HEK293 (cell line): ENCODE data around the gene PKIB.
A peak's percentile ranks its signal among the peaks of the same experiment; 100 is the strongest.

Experiments used
- CTCF ChIA-PET: fragments of 350-600 bp; formaldehyde crosslinking; extraction: SDS; loops from one replicate; lab custom pipeline; 2021; ENCODE audit warnings: antibody characterized with exemption; lab: Yijun Ruan, JAX
- POLR2A ChIA-PET: fragments of 300-600 bp; formaldehyde crosslinking; extraction: SDS; loops from one replicate; lab custom pipeline; 2020; ENCODE audit warnings: antibody characterized with exemption, inconsistent platforms; lab: Yijun Ruan, JAX
- H3K27ac ChIP-seq: fragments of 200-500 bp; sonication (Bioruptor generic); 2 replicates; pipeline ENCODE4 v1.5.1; 2014; ENCODE audit warnings: low read depth, low read length, control low read depth, inconsistent platforms; ENCODE audit errors: extremely low read depth
- H3K36me3 ChIP-seq, 2 experiments: fragments of 200-500 bp in 1 of 2; sonication (Bioruptor generic) in 1 of 2; 1 replicate in 1 of 2; 2 replicates in 1 of 2; pipeline ENCODE4 v1.5.1; 2014 to 2017; ENCODE audit warnings: inconsistent platforms in 2 of 2, low read length in 2 of 2; ENCODE audit not compliant: control insufficient read depth in 2 of 2, insufficient read depth in 1 of 2
- H3K4me1 ChIP-seq: fragments of 200-500 bp; sonication (Bioruptor generic); 2 replicates; pipeline ENCODE4 v1.5.1; 2014; ENCODE audit warnings: mild to moderate bottlenecking, low read length, inconsistent platforms; ENCODE audit not compliant: control insufficient read depth, insufficient read depth
- H3K4me3 ChIP-seq: 2 replicates; pipeline ENCODE4 v1.5.1; 2011; ENCODE audit warnings: low read depth, mild to moderate bottlenecking, control low read depth, low read length, moderate library complexity
- H3K9me3 ChIP-seq: fragments of 200-500 bp; sonication (Bioruptor generic); 2 replicates; pipeline ENCODE4 v1.5.1; 2014; ENCODE audit warnings: low read depth, low read length, inconsistent platforms; ENCODE audit not compliant: control insufficient read depth, insufficient read depth
- BCL11B ChIP-seq: fragments of 450-650 bp; formaldehyde crosslinking; IDR thresholded peaks from 2 replicates; pipeline ENCODE4 v1.5.1; 2016; ENCODE audit warnings: low read depth, missing biosample characterization, missing genetic modification characterization
- KLF8 ChIP-seq: fragments of 450-650 bp; formaldehyde crosslinking; IDR thresholded peaks from 2 replicates; pipeline ENCODE4 v1.5.1; 2016; ENCODE audit warnings: missing biosample characterization, missing genetic modification characterization
- ZBTB20 ChIP-seq: fragments of 450-650 bp; formaldehyde crosslinking; IDR thresholded peaks from 2 replicates; pipeline ENCODE4 v1.5.1; 2016; ENCODE audit warnings: missing biosample characterization, missing genetic modification characterization
- ZFP3 ChIP-seq: fragments of 450-650 bp; formaldehyde crosslinking; IDR thresholded peaks from 2 replicates; pipeline ENCODE4 v1.5.1; 2016; ENCODE audit warnings: low read depth, missing biosample characterization, missing genetic modification characterization
- ZNF133 ChIP-seq: fragments of 450-650 bp; formaldehyde crosslinking; IDR thresholded peaks from 2 replicates; pipeline ENCODE4 v1.5.1; 2016; ENCODE audit warnings: missing biosample characterization, missing genetic modification characterization
- ZNF223 ChIP-seq: fragments of 450-650 bp; formaldehyde crosslinking; IDR thresholded peaks from 2 replicates; pipeline ENCODE4 v1.5.1; 2016; ENCODE audit warnings: missing biosample characterization, missing genetic modification characterization
- ZNF266 ChIP-seq: fragments of 450-650 bp; formaldehyde crosslinking; IDR thresholded peaks from 2 replicates; pipeline ENCODE4 v1.5.1; 2016; ENCODE audit warnings: missing biosample characterization, missing genetic modification characterization, low read depth
- ZNF549 ChIP-seq: fragments of 450-650 bp; IDR thresholded peaks from 2 replicates; pipeline ENCODE4 v1.5.1; 2018; ENCODE audit warnings: missing biosample characterization, missing genetic modification characterization, mild to moderate bottlenecking, inconsistent platforms, moderate library complexity
- ZNF785 ChIP-seq: fragments of 450-650 bp; formaldehyde crosslinking; IDR thresholded peaks from 2 replicates; pipeline ENCODE4 v1.5.1; 2016; ENCODE audit warnings: missing biosample characterization, missing genetic modification characterization
- ZNF791 ChIP-seq: fragments of 450-650 bp; formaldehyde crosslinking; IDR thresholded peaks from 2 replicates; pipeline ENCODE4 v1.5.1; 2016; ENCODE audit warnings: missing biosample characterization, missing genetic modification characterization
- ZSCAN23 ChIP-seq: fragments of 450-650 bp; formaldehyde crosslinking; IDR thresholded peaks from 2 replicates; pipeline ENCODE4 v1.5.1; 2016; ENCODE audit warnings: missing biosample characterization, missing genetic modification characterization
- ZXDB ChIP-seq: fragments of 450-650 bp; formaldehyde crosslinking; IDR thresholded peaks from 2 replicates; pipeline ENCODE4 v1.5.1; 2016; ENCODE audit warnings: missing biosample characterization, missing genetic modification characterization
- TF ChIP-seq, protein P1 (sequence below): fragments of 450-650 bp; formaldehyde crosslinking; conservative IDR thresholded peaks from 2 replicates; pipeline ENCODE4 v1.5.1; 2016; ENCODE audit warnings: low read depth, missing biosample characterization, missing genetic modification characterization
- TF ChIP-seq, protein P2 (sequence below): fragments of 450-650 bp; formaldehyde crosslinking; IDR thresholded peaks from 2 replicates; pipeline ENCODE4 v1.5.1; 2017; ENCODE audit warnings: missing biosample characterization, missing genetic modification characterization
- TF ChIP-seq, protein P3 (sequence below): fragments of 450-650 bp; formaldehyde crosslinking; IDR thresholded peaks from 2 replicates; pipeline ENCODE4 v1.5.1; 2016; ENCODE audit warnings: missing biosample characterization, missing genetic modification characterization
- TF ChIP-seq, protein P4 (sequence below): fragments of 450-650 bp; formaldehyde crosslinking; IDR thresholded peaks from 2 replicates; pipeline ENCODE4 v1.5.1; 2016; ENCODE audit warnings: missing biosample characterization, missing genetic modification characterization

Gene PKIB

DNA sequence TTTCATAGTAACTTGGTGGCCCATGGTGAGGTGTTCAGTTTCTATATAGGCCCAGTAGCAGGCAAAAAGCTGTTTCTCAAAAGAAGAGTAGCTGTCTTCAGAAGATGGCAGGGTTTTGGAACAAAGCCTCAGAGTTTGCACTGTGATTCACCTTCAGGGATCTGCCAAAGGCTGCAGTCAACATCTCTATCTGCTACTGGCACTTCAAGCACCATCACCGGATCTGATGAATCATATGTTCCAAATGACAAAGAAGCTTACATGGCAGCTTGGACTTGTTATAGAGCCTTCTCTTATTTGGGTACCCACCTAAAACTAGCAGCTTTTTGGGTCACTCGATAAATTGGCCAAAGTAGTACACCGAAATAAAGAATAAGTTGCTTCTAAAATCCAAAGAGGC lies 39.5 kb downstream of the PKIB start (continued):
- TF ChIP-seq, protein P1, sequence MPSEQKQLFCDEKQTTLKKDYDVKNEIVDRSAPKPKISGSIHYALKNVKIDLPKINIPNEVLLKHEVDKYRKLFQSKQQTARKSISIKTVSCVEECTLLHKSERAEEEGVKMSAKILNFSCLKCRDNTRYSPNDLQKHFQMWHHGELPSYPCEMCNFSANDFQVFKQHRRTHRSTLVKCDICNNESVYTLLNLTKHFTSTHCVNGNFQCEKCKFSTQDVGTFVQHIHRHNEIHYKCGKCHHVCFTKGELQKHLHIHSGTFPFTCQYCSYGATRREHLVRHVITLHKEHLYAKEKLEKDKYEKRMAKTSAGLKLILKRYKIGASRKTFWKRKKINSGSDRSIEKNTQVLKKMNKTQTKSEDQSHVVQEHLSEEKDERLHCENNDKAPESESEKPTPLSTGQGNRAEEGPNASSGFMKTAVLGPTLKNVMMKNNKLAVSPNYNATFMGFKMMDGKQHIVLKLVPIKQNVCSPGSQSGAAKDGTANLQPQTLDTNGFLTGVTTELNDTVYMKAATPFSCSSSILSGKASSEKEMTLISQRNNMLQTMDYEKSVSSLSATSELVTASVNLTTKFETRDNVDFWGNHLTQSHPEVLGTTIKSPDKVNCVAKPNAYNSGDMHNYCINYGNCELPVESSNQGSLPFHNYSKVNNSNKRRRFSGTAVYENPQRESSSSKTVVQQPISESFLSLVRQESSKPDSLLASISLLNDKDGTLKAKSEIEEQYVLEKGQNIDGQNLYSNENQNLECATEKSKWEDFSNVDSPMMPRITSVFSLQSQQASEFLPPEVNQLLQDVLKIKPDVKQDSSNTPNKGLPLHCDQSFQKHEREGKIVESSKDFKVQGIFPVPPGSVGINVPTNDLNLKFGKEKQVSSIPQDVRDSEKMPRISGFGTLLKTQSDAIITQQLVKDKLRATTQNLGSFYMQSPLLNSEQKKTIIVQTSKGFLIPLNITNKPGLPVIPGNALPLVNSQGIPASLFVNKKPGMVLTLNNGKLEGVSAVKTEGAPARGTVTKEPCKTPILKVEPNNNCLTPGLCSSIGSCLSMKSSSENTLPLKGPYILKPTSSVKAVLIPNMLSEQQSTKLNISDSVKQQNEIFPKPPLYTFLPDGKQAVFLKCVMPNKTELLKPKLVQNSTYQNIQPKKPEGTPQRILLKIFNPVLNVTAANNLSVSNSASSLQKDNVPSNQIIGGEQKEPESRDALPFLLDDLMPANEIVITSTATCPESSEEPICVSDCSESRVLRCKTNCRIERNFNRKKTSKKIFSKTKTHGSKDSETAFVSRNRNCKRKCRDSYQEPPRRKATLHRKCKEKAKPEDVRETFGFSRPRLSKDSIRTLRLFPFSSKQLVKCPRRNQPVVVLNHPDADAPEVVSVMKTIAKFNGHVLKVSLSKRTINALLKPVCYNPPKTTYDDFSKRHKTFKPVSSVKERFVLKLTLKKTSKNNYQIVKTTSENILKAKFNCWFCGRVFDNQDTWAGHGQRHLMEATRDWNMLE, result no peak
- TF ChIP-seq ZFP3 (tag by site-specific recombination), result no peak

DNA sequence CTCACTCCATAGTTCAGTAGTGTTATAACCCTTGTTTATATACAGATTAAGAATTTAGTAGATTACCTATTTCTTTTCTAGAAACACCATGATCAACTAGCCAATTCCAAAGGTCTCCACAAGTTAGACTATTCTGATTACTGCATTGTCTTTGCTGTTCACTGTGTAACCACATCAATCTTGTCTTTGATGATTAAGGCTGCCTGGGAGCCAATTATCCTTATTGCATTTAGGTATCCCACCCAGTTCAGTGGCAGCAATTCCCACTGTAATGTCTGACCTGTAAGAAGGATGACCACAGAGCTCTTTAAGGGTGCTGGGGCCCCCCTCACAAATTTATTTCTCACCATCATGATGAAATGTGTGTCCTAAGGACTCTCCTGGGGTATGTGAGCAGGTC lies 40.2 kb downstream of the PKIB start:
- TF ChIP-seq ZNF133 (tag by site-specific recombination), result peak; percentile 36; the same call in 1 of the 2 replicates
- no peak for TF ChIP-seq ZXDB (tag by site-specific recombination)
- no peak overlapping the region for H3K4me3 ChIP-seq
- no peak overlapping the region for H3K27ac ChIP-seq
- ChIA-PET CTCF (interaction anchor here (0.7 to 1.3 kb wide), 2 partner anchors 9 kb away, joined by 3 to 4 read pairs; no protein-coding TSS in a partner anchor), POLR2A (no interaction called here)
- no peaks in the 10 kb centered on the region for H3K9me3 ChIP-seq
- no peaks in the 10 kb centered on the region for H3K4me1 ChIP-seq
- H3K36me3 ChIP-seq, result no peaks in the 10 kb centered on the region

DNA sequence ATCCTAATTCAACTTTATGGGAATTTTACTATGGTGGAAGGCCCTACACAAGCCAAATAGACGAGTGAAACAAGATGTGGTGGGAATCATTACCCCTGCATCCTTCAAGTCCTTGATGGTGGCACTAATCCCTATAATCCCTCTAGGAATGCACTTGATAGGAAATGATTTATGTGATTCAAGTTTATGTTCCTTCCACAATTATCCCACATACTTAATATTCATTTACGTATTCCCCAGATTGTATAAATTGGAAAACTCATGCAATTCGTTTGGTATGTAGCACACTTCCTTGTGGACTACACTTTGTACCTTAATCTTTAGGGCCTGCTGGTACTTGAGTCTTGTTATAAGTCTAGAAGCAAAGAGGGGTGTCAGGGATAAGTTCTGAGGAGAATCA lies 40.8 kb downstream of the PKIB start:
- Histone ChIP-seq H3K4me3 (no peak overlapping the region), H3K9me3 (no peaks in the 10 kb centered on the region), H3K4me1 (no peaks in the 10 kb centered on the region), H3K36me3 (no peaks in the 10 kb centered on the region), H3K27ac (no peak overlapping the region)
- CTCF ChIA-PET, result interaction anchor here (0.6 kb wide), 1 partner anchor 158 kb away, joined by 3 read pairs; no protein-coding TSS in a partner anchor
- POLR2A ChIA-PET, result no interaction called here
- no peak for TF ChIP-seq ZNF223
- TF ChIP-seq, protein P2, sequence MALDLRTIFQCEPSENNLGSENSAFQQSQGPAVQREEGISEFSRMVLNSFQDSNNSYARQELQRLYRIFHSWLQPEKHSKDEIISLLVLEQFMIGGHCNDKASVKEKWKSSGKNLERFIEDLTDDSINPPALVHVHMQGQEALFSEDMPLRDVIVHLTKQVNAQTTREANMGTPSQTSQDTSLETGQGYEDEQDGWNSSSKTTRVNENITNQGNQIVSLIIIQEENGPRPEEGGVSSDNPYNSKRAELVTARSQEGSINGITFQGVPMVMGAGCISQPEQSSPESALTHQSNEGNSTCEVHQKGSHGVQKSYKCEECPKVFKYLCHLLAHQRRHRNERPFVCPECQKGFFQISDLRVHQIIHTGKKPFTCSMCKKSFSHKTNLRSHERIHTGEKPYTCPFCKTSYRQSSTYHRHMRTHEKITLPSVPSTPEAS (tag by site-specific recombination), result no peak
- TF ChIP-seq KLF8, result no peak
- no peak for TF ChIP-seq ZNF785
- no peak for TF ChIP-seq ZSCAN23 (tag by site-specific recombination)
- TF ChIP-seq ZBTB20 (tag by site-specific recombination), result no peak
- TF ChIP-seq ZNF266 (tag by site-specific recombination), result no peak
- no peak for TF ChIP-seq ZNF549
- TF ChIP-seq ZNF791 (tag by site-specific recombination), result no peak

DNA sequence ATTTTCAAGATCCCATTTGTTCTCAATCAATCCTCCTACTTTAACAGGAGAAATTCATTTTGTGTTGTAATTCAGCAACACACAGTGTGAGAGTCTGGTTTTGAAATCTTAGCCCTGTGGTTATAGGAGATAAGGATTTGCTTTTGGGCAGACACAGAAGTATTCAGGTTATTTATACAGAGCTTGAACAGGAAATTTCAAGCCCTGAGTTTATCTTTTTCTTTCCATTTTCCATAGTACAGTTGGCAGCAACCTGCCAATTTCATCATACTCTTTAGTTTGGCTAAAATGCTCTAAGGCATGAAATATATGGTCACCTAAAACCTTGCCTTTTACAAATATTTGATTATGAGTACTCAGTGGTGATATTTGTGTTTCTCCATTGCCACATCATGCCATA lies 41.4 kb downstream of the PKIB start:
- POLR2A ChIA-PET, result no interaction called here
- Histone ChIP-seq H3K27ac (no peak overlapping the region), H3K36me3 (no peaks in the 10 kb centered on the region), H3K9me3 (no peaks in the 10 kb centered on the region), H3K4me1 (no peaks in the 10 kb centered on the region), H3K4me3 (no peak overlapping the region)
- TF ChIP-seq, protein P3, sequence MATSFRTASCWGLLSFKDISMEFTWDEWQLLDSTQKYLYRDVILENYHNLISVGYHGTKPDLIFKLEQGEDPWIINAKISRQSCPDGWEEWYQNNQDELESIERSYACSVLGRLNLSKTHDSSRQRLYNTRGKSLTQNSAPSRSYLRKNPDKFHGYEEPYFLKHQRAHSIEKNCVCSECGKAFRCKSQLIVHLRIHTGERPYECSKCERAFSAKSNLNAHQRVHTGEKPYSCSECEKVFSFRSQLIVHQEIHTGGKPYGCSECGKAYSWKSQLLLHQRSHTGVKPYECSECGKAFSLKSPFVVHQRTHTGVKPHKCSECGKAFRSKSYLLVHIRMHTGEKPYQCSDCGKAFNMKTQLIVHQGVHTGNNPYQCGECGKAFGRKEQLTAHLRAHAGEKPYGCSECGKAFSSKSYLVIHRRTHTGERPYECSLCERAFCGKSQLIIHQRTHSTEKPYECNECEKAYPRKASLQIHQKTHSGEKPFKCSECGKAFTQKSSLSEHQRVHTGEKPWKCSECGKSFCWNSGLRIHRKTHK, result no peak
- TF ChIP-seq BCL11B, result no peak
- TF ChIP-seq, protein P4, sequence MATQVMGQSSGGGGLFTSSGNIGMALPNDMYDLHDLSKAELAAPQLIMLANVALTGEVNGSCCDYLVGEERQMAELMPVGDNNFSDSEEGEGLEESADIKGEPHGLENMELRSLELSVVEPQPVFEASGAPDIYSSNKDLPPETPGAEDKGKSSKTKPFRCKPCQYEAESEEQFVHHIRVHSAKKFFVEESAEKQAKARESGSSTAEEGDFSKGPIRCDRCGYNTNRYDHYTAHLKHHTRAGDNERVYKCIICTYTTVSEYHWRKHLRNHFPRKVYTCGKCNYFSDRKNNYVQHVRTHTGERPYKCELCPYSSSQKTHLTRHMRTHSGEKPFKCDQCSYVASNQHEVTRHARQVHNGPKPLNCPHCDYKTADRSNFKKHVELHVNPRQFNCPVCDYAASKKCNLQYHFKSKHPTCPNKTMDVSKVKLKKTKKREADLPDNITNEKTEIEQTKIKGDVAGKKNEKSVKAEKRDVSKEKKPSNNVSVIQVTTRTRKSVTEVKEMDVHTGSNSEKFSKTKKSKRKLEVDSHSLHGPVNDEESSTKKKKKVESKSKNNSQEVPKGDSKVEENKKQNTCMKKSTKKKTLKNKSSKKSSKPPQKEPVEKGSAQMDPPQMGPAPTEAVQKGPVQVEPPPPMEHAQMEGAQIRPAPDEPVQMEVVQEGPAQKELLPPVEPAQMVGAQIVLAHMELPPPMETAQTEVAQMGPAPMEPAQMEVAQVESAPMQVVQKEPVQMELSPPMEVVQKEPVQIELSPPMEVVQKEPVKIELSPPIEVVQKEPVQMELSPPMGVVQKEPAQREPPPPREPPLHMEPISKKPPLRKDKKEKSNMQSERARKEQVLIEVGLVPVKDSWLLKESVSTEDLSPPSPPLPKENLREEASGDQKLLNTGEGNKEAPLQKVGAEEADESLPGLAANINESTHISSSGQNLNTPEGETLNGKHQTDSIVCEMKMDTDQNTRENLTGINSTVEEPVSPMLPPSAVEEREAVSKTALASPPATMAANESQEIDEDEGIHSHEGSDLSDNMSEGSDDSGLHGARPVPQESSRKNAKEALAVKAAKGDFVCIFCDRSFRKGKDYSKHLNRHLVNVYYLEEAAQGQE (tag by site-specific recombination), result no peak
- CTCF ChIA-PET, result no interaction called here
